HG03354 (cell line): ENCODE data around the gene GATAD1.
"Not testable (repeated sequence)": the region's sequence is repeated elsewhere in the genome, so short reads cannot be mapped to it uniquely, and the experiment has no call there.

Experiments
- ATAC-seq: cut with Tn5 transposase; IDR thresholded peaks from one replicate; pipeline ENCODE4 v1.9.1; 2021; ENCODE audit warnings: mild to moderate bottlenecking; ENCODE audit not compliant: unreplicated experiment, poor library complexity, severe bottlenecking

Gene GATAD1

DNA sequence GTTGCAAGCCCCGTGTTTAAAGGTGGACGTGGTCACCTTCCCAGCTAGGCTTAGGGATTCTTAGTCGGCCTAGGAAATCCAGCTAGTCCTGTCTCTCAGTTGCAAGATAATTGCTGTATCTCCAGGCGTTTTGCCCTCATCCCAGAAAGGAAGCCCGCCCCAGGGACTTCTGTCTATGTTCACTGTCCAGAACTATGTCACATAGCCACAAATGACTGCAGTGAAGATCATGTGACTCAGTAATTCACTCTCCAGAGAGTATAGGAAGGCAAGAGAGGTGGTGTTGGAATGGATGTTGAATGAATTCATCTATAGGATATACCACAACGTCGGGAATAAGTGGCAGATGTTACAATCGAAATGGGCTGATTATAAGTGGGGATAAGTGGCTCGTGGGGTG, 30.8 kb downstream of the GATAD1 start:
- no peak for ATAC-seq

DNA sequence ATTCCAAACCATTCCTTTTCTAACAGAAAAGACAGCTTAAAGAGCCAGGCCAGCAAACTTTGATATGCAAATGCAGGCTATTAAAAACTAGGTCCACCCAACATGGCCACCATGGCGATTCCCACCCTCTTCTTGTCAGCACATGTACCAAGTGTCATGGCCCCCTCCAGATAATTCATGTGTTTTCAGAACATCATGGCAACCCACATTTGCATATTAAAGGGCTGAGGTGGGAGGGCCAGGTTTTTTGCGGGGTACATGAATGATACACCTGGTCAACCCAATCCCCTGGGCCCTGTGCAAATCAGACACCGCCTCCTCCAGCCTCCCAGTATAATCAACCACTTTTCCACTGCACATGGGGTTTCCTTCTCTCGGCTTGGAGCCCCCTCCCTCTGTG, 31.4 kb downstream of the GATAD1 start:
- ATAC-seq: no peak

DNA sequence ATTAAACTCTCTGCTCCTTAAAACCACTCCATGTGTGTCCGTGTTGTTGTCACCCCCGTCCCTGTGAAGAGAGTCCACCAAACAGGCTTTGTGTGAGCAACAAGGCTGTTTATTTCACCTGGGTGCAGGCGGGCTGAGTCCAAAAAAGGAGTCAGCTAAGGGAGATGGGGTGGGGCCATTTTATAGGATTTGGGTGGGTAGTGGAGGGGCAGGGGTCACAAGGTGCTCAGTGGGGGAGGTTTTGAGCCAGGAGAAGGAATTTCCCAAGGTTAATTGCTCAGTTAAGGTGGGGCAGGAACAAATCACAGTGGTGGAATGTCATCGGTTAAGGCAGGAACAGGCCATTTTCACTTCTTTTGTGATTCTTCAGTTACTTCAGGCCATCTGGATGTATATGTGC, 31.9 kb downstream of the GATAD1 start:
- not testable (repeated sequence) for ATAC-seq

DNA sequence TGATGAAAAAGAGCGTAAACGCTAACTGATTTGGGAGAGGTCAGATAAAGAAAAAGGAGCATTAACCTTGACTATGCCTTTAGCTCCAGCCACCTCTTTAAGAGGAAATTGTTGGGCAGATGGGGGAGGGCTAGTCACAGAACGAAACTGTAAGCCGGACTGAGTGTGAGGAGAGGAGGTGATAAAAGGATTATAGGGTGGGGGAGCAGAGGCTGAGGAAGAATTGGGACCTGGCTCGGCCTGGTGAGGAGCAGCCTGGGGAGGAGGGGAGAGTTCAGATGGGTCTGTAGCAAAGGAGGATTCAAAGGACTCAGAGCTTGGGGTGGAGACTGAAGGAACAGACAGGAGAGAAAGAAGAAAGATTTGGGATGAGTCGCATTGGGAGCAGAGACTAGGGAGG, 36.3 kb downstream of the GATAD1 start:
- ATAC-seq: not testable (repeated sequence)

DNA sequence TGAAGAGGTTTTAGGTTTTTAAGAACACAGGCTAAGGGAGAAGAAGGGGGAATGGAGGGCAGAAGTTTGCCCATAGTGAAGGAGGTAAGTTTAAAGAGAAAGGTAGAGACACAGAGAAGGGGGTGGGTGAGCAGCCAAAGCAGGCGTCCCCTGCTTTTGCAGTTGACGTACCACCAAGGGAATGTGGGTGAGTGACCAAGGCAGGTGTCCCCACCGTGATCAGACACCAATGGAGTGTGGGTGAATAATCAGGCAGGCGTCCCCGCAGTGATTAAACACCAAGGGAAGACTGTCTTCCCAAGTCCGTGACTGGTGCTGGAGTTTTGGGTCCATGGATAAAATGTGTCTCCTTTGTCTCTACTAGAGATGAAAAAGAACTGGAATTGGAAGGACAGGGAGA, 36.9 kb downstream of the GATAD1 start:
- not testable (repeated sequence) for ATAC-seq

DNA sequence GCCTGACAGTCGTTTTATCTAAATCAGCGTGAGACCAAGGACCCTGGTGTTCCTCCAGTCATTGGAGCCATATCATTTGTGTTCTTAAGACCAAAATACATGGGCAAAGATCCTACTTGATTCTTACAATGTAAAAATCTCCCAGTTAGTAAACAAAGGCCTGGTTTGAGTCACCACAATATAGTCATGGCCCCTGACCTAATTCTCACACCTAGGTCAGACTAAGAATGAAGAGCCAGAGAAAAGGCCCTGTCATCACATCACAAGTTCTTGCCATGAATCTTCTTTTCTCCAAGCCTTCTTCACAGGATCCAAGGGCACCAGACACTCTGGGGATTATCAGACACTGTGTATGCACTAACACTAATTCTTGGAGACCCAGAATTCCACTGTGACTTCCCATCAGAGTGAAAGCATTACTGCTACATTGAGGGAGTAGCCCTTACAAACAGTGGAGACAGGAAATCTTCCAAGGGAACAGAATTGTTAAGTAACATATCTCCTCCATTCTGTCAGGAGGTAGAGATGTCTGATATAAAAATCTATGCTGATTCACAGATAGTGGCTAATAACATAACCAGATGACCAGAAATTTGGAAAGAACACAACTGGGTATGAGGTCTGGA, 38.1 kb downstream of the GATAD1 start:
- ATAC-seq: no peak

DNA sequence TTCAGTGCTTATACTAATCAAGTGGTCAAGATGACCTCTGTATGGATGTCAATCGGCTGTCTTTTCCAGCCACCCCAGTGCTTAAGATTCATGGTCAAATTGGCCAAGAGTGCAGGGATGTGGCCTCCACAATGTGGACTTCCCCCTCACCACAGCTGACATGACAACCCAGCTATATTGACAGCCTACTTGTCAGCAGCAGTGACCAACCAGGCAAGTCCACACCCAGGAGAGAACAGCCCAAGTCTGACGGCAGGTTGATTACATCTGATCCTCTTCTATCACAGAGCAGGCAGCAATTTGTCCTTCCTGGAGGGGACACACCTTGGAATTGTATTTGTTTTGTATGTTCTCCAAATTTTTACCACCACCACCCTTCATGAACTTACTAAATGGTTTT, 38.7 kb downstream of the GATAD1 start:
- ATAC-seq: no peak

DNA sequence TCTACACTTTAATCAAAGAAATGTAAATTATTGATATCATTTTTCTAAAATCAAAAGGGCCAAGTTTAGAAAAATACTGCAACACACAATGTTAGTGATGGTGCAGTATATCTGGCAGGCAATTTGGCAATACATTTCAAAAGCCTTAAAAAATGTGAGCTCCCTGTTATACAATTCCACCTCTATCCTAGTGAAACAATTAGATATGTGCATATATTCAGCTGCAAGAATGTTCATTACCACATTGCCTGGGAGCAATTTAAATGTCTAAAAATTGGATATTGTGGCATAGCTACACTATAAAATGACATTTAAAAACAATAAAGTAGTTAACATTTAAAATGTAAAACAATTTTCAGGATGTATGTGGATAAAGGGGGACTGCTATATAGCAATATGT, 40.5 kb downstream of the GATAD1 start:
- ATAC-seq: no peak

DNA sequence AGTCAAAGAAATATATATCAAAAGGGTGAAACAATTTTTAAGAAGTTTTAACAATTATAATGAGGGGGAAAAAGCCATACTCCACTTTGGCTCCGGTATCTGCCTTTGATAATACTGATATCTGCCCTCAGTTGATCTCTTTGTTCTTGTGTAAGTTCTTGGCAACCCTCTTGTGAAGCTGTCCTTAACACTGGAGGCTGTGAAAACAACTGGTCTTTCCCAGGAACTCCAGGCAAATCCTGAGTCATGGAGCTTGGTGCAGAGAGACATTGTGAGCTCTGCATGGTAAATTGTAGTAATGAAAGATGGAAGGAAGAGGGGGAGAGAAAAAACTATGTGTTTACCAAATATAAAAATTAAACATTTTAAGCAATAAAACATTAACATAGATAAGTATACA, 42.4 kb downstream of the GATAD1 start:
- ATAC-seq: no peak

DNA sequence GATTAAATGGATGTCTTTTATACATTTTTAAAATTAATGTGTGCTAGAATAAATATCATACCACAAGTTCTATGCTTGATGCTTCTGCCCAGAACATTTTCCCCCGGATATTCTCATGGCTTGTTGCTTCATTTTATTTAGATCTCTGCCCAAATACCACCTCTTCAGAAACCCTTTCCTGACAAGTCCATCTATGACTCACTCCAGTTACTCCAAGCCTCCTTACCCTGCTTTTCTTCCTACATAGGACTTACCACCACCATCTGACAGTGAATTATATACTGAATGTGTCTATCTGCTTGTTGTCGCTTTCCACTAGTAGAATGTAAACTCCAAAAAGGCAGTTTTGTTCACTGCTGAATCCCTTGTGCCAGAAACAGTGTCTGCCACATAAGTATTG, 49.6 kb downstream of the GATAD1 start:
- ATAC-seq: no peak

DNA sequence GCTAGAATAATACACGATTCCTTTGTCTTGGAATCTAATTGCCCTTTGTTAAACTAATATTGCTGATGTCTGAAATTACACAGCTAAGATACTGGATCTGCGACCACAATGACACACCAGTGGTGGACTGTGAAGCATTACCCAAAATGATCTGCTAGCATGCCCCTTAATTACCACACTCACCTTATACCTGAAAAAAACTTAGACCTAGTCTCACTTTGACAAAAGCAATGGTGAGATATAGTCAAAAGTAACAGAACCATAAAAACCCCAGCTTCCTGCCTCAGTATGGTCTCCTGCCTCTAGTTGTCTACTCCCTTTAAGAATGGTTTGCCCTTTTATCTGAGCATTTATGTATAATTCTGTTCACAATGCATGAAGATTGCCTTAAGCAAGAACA, 51.3 kb downstream of the GATAD1 start:
- ATAC-seq: no peak

DNA sequence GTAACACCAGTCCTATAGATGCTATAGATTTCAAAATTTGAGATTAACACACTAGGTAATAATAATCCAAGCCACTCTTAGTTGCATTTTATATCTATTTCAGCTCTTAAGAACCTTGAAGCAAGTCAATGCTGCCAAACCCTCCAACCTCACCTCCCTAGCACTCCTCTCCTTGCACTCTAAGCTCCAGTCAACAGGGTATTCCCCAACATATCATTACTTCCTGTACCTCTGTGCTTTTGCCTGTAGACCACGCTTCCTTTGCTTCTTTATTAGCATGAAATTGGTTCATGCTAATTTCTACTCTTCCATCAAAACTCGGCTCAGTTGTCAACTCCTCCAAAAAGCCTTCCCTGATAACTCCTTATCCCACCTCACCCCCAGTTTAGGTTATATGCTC, 56.5 kb downstream of the GATAD1 start:
- no peak for ATAC-seq

DNA sequence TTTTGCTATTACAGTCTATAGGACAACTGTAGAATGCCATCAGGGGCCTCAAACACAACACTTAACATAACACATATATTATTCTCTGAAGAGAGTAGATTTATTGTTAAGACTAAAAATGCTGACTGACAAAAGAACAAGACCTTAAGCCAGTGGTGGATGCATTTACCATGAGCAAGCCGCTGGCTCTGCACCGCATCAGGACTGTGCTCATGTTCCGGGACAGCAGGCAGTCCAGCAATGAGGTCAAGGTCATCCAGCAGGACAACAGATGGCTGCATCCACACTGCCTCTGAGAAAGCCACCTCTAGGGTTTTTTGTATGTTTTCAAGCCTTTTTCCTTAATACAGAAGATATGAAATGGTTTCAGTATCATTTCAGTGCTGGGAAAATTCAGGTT, 57.3 kb downstream of the GATAD1 start:
- no peak for ATAC-seq

DNA sequence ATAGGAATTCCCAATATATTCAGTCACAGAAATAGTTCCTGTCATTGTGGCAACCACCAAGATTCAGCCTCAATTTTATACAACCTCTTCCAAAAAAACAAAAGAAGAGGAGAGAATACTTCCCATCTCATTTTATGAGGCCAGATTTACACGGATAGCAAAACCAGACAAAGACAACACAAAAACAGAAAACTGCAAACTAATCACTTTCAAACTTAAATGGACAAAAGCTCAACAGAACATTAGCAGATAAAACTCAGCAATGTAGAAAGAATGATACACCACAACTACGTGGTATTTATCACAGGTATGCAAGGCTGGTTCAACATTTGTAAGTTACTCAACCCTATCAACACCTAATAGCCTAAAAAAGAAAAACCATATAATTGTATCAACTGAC, 59.1 kb downstream of the GATAD1 start:
- ATAC-seq: no peak

DNA sequence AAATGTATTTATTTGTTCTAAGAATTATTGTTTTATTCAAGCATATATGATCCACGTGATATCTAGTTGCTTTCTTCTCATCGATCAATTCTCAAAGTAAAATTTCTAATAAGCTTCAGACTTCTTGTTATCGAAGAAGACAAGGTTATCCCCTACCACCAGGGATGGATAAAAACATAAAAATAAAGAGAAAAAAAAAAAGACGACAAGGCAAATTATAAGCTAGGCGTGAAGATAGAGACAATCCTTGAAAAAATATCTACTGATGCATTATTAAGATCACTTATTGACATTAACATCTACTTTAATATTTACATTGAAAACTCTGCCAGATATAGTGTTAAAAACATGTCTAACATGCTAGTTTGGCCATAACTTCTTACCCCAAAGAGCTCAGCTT, 61.7 kb downstream of the GATAD1 start:
- no peak for ATAC-seq
